Endothelial cell (in vitro differentiated cells): ENCODE results near the gene PALM3. TPM values are rescaled to one million over a fixed set of nuclear protein-coding genes. Genes with fewer than 3 reads are reported as not detected.

Experiments used
- DNase-seq: peaks from one replicate; pipeline ENCODE4 v3.0.0; 2021; ENCODE audit warnings: low spot score
- H3K27ac Mint-ChIP-seq: one replicate; pipeline ENCODE4 v1.8.0; 2021; ENCODE audit warnings: mixed read lengths, inconsistent platforms; ENCODE audit not compliant: unreplicated experiment
- H3K27me3 Mint-ChIP-seq: one replicate; pipeline ENCODE4 v1.8.0; 2021; ENCODE audit warnings: mild to moderate bottlenecking, moderate library complexity, mixed read lengths, inconsistent platforms; ENCODE audit not compliant: unreplicated experiment
- H3K36me3 Mint-ChIP-seq: one replicate; pipeline ENCODE4 v1.8.0; 2021; ENCODE audit warnings: mild to moderate bottlenecking, low read depth, mixed read lengths, inconsistent platforms; ENCODE audit not compliant: unreplicated experiment
- H3K4me1 Mint-ChIP-seq: one replicate; pipeline ENCODE4 v1.8.0; 2021; ENCODE audit warnings: mild to moderate bottlenecking, mixed read lengths, inconsistent platforms; ENCODE audit not compliant: unreplicated experiment
- H3K4me3 Mint-ChIP-seq: one replicate; pipeline ENCODE4 v1.8.0; 2021; ENCODE audit warnings: mild to moderate bottlenecking, mixed read lengths, inconsistent platforms; ENCODE audit not compliant: unreplicated experiment
- H3K9me3 Mint-ChIP-seq: one replicate; pipeline ENCODE4 v1.8.0; 2021; ENCODE audit warnings: mixed read lengths, inconsistent platforms; ENCODE audit not compliant: unreplicated experiment
- CTCF ChIP-seq: fragments of 200-600 bp; sonication (generic); IDR thresholded peaks from one replicate; pipeline ENCODE4 v1.5.0; 2021; ENCODE audit warnings: antibody characterized with exemption; ENCODE audit not compliant: unreplicated experiment
- total RNA-seq: library from RNA; stranded (reverse); fragmentation: NEBNext Ultra II Directional; extraction: Animal tissue kit (Norgen Biotek cat#: 25700); gene quantifications from one replicate; pipeline ENCODE4 v1.2.1, GENCODE V29; 2021; ENCODE audit not compliant: unreplicated experiment

The PALM3 gene
- total RNA-seq, 1 donor from 2014 or later, result 0.90 TPM

- DNase-seq, result no peak
- peaks cover 8% of the 10 kb centered on the region for H3K4me1 Mint-ChIP-seq
- no peak overlapping the region for H3K27ac Mint-ChIP-seq
- TF ChIP-seq CTCF, result no peak
- H3K9me3 Mint-ChIP-seq, result no peaks in the 10 kb centered on the region
- no peaks in the 10 kb centered on the region for H3K36me3 Mint-ChIP-seq
- peaks cover 8% of the 10 kb centered on the region for H3K27me3 Mint-ChIP-seq
- no peak overlapping the region for H3K4me3 Mint-ChIP-seq
Observed at GRCh38 chr19:14061081-14061749, 661 bp downstream of the PALM3 start.

DNA sequence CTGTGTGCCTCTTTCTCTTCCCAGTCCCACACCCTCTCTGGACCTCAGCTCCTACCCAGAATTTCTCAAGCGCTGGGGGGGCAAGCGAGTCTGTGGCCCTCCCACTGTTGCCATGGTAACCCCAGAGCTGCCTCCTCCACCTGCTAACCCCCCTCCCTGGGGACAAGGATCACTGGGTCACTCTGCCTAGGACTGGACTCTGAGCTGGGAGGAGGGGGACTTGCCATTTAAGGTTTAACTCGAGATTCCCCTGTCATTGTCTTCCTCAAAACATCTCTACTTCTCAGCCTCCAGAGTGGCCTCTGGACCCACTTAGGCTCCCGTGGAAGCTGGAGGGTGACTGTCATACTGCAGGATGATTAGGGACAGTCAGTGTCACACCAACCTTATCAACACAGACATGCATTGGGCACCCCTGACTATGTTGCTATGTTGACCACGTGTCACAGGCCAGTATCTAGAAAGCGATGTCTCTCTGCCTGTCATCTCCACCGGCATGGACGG lies 2.2 kb downstream of the PALM3 start:
- Mint-ChIP-seq H3K27ac (no peak overlapping the region), H3K36me3 (no peaks in the 10 kb centered on the region), H3K27me3 (peaks cover 10% of the 10 kb centered on the region), H3K4me3 (no peak overlapping the region), H3K4me1 (peaks cover 8% of the 10 kb centered on the region), H3K9me3 (no peaks in the 10 kb centered on the region)
- no peak for TF ChIP-seq CTCF
- DNase-seq, result no peak

- Mint-ChIP-seq H3K4me1 (peaks cover 8% of the 10 kb centered on the region), H3K9me3 (no peaks in the 10 kb centered on the region), H3K4me3 (no peak overlapping the region), H3K27ac (no peak overlapping the region), H3K36me3 (no peaks in the 10 kb centered on the region), H3K27me3 (peaks cover 10% of the 10 kb centered on the region)
- peak; percentile 49 for DNase-seq
- peak; percentile 74 for TF ChIP-seq CTCF
Observed at GRCh38 chr19:14059093-14059480, 2.8 kb downstream of the PALM3 start.

DNA sequence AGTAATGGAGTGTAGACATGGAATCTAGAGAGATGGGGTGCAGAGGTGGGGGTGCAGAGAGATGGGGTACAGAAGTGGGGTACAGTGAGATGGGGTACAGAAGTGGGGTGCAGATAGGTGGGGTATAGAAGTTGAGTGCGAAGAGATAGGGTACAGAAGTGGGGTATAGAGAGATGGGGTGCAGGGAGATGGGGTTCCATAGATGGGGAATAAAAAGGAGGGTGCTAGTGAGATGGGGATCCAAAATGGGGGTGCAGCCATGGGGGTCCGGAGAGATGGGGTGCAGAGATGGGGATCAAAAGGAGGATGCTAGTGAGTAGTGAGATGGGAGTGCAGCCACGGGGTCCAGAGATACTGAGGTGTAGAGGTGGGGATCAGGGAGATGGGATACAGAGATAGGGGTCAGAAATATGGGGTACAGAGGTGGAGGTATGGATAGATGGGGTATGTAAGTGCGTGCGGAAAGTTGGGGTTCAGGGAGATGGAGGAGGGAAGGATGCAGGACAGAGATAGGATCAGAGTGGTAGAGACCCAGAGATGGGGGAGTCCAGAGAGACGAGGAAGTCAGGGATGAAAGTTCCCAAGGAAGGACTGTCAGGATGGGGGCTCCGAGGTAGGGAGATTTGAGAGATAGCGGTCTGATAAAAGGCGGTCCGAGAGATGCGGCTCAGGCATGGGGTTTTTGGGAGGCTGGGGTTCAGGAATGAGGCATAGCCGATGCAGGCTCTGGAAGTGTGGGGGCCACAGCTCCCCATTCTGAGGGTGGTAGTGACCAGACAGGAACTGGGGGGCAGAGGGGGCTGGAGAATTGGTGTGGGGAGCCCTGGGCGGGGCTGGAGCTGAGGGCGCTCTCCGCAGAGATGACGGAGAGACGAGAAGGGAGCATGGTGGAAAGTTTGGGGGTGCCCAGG lies 3.4 kb downstream of the PALM3 start:
- H3K36me3 Mint-ChIP-seq, result no peaks in the 10 kb centered on the region
- no peak overlapping the region for H3K27ac Mint-ChIP-seq
- H3K9me3 Mint-ChIP-seq, result no peaks in the 10 kb centered on the region
- peak overlapping the region; percentile 24 for H3K4me3 Mint-ChIP-seq
- no peak for DNase-seq
- peaks cover 8% of the 10 kb centered on the region for H3K4me1 Mint-ChIP-seq
- H3K27me3 Mint-ChIP-seq, result peaks cover 10% of the 10 kb centered on the region
- no peak for TF ChIP-seq CTCF
